ENCODE measurements around the gene CSNK2A2.
A peak's percentile ranks its signal among the peaks of the same experiment; 100 is the strongest.

Gene CSNK2A2

GRCh38 chr16:58198022-58198683 lies at the start of gene CSNK2A2:
Gene CSNK2A2 (minus strand): TSS chr16:58198106. CDS start chr16:58197736, 370 bp downstream.
- DNase-seq (ENCODE audit: extremely low read depth in 1 of 2, low read depth in 1 of 2), result peak; percentile 43 to 53

DNA sequence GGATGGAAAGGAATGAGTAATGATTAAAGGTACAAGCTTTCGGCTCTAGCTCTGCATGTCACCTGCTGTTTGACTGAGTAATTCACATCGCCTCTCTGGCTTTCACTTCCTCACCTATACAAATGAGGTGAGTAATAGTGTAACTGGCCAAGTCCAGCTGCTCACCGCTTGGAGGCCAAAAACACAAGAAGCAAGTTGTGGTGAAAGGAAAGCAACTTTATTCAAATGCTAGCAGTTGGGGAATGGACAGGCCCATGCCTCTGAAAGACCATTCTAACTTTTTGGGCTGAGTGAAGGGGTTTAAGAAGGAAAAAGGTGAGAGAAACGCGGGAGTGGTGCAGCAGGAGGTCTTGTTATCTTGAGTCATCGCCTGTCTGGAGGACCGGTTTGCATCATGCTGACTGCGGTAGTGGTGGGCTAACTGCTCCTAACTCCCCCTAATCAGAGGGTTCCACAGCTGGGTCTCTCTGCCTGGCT lies 45.7 kb upstream of the CSNK2A2 start:
- no peak for DNase-seq (ENCODE audit: extremely low read depth in 1 of 2, low read depth in 1 of 2)

- DNase-seq (ENCODE audit: extremely low read depth in 1 of 2, low read depth in 1 of 2), result no peak
Observed at GRCh38 chr16:58236831-58237230, 38.9 kb upstream of the CSNK2A2 start.

- DNase-seq (ENCODE audit: extremely low read depth in 1 of 2, low read depth in 1 of 2), result peak; percentile 22 to 55
Observed at GRCh38 chr16:58236231-58236690, 38.4 kb upstream of the CSNK2A2 start.

- DNase-seq (ENCODE audit: extremely low read depth in 1 of 2, low read depth in 1 of 2), result no peak
Observed at GRCh38 chr16:58235663-58236062, 37.8 kb upstream of the CSNK2A2 start.

GRCh38 chr16:58234831-58235595 lies 37.1 kb upstream of the CSNK2A2 start:
- no peak for DNase-seq (ENCODE audit: extremely low read depth in 1 of 2, low read depth in 1 of 2)

DNA sequence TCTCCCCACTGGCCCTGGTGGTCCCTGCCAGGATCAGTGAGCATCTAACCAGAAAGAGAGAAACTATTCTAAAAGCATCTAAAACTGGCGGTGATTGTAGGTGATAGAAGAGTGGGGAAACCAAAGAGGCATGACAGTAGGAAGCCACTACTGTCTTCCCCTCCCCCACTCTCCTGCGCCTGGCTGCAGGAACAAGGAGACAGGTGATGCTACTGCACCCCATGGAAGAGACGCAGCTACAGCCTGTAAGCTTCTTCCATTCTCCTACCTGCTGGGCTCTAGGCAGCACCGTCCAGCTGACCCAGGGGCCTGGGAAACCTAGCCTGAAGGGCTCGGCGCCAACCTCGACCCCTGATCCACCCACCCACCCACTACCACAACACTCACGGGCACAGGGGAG lies 32.4 kb upstream of the CSNK2A2 start:
- no peak for DNase-seq (ENCODE audit: extremely low read depth in 1 of 2, low read depth in 1 of 2)

DNA sequence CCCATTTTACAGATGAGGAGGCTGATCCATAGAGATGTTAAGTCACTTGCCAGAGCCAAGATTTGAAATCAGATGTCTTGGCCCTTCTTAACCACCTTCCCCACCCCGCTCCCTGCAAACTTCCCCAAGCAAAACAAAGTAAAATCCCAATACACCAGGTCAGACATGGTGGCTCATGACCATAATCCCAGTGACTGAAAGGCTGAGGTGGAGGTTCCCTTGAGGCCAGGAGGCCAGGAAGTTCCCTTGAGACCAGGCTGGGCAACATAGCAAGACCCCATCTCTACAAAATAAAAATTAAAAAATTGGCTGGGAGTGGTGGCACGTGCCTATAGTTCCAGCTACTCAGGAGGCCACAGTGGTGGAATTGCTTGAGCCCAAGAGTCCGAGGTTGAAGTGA lies 28.9 kb upstream of the CSNK2A2 start:
- DNase-seq (ENCODE audit: extremely low read depth in 1 of 2, low read depth in 1 of 2), result no peak

DNA sequence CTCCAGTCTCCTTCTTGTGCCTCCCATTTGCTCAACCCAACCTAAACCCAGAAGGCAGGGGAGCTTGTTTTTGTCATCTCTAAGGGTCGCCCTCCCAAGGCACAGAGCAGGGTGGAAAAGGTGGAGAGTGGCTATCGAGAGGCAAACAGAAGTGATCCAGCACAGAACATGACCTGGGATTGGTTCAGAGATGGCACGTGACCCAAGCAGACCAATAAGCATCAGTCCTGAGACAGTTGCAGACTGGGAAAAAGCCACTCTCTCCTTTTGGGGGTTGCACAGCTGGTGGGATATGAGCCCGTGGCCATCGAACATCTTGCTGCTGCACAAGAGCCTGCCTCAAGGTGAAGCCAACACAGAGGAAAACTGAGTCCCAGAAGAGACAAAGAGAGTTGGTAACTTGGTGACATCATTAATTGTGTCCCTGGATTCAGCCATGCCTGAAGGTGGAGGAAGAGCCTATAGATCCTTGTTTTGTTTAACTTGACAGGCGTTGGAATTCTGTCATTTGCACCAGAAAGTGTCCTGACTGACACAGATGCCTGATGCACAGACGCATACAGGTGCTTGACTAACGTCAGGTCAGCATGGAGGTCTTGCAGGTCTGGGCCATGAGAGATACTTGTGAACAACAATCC lies 28.2 kb upstream of the CSNK2A2 start:
- DNase-seq (ENCODE audit: extremely low read depth in 1 of 2, low read depth in 1 of 2), result no peak

- DNase-seq (ENCODE audit: extremely low read depth in 1 of 2, low read depth in 1 of 2), result no peak
Observed at GRCh38 chr16:58222532-58223316, 24.8 kb upstream of the CSNK2A2 start.

- DNase-seq (ENCODE audit: extremely low read depth in 1 of 2, low read depth in 1 of 2), result no peak
Observed at GRCh38 chr16:58219432-58219831, 21.5 kb upstream of the CSNK2A2 start.

DNA sequence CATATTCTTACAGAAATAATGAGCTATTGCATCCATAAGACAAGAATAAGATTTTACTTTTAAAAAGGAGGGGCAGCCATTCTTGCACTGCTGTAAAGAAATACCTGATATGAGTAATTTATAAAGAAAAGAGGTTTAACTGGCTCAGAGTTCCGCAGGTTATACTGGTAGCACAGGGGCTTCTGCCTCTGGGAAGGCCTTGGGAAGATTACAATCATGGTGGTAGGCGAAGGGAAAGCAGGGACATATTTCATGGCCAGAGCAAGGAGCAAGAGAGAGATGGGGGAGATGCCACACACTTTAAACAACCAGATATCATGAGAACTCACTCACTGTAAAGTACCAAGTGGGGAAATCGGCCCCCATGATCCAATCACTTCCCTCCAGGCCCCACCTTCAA lies 20.9 kb upstream of the CSNK2A2 start:
- DNase-seq (ENCODE audit: extremely low read depth in 1 of 2, low read depth in 1 of 2), result no peak

- DNase-seq (ENCODE audit: extremely low read depth in 1 of 2, low read depth in 1 of 2), result no peak
Observed at GRCh38 chr16:58217311-58217925, 19.5 kb upstream of the CSNK2A2 start.

DNA sequence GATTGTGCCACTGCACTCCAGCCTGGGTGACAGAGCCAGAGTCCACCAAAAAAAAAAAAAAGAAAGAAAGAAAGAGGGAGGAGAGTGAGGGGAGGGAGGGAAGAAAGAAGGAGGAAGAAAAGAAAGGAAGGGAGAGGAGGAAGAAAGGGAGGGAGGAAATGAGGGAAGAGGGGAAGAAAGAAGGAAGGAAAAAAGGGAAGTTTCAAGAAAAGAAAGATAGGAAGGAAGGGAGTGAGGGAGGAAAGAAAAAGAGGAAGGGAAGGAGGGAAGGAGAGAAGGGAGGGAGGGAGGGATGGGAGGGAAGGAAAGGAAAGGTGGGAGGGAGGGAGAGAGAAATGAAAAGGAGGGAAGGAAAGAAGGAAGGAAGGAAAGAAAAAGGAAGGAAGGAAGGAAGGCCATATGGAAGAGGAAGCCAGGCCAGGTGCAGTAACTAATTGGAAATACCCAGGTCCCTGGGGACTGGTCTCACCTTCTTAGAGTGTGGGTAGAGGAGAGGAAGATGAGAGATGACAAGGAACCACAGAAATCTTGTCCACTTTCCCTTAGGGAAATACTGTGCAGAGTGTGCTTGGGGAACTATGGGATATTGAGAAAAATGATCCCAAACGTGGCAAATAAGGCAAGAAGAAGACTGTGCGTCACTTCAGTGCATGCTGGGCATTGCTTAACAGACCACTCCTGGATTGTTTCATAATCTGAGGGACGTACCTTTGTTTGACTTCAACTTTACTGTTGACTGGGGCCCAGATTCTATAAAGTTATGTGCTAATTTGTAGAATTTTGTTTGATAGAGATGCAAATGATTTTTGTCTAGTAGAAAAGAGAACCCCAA lies 15.1 kb upstream of the CSNK2A2 start:
- no peak for DNase-seq (ENCODE audit: extremely low read depth in 1 of 2, low read depth in 1 of 2)

- no peak for DNase-seq (ENCODE audit: extremely low read depth in 1 of 2, low read depth in 1 of 2)
Observed at GRCh38 chr16:58211846-58212245, 13.9 kb upstream of the CSNK2A2 start.

DNA sequence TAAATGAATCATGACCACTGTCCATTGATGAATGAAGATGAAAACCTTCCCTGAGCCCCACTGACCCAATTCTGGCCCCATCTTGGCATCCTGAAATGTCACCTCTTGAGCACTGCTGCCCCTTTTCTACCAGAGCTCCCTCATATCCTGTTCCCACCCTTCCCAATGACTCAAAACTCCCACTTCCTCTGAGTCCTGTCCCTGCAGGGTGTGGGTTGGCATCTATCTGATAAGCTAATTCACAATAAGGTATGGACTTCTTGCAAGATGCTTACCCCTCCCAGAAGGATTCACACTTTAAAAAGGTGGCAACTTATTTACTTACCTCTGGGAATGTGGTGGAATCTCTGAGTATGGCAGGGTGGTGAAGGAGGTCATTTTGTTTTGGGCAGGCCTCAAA lies 13.3 kb upstream of the CSNK2A2 start:
- DNase-seq (ENCODE audit: extremely low read depth in 1 of 2, low read depth in 1 of 2), result no peak

DNA sequence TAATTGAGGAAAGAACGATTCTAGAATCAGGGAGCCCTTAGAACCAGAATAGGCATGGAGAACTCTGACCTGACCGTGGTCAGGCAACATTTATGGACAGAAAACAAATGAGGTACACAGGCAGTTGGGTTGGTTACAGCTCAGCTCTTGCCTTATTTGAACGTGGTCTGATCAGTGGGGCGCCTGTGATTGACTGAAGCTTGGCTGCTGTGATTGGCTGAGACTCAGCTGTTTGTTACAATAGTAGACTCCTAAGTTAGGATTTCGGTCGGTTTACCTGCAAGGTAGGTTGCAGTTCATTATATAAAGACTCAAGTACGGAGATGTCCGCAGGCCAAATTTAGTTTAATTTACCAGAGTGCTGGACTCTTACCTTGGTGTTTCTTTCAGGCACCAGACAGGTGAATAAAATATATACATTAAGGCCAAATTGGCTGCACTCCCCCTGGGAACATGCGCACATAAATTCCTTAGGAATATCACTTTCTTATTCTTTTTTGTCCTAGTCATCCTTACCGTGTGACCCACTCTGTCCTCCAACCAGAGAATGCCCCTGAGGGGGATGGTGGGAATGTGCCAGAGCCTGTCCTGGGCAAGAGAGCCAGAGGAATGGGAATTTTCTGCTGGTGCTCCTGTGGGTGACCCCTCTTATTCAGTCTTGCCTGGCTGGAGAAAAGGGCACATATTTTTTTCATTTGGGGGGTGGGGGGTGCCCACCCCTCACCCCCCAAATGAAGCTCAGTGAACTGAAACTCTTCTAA lies 7.5 kb upstream of the CSNK2A2 start:
- no peak for DNase-seq (ENCODE audit: extremely low read depth in 1 of 2, low read depth in 1 of 2)

GRCh38 chr16:58201163-58201562 lies 3.3 kb upstream of the CSNK2A2 start:
- DNase-seq (ENCODE audit: extremely low read depth in 1 of 2, low read depth in 1 of 2), result no peak

Measured in stimulated activated CD8-positive, alpha-beta memory T cell treated with anti-CD3 and anti-CD28 coated beads, Interleukin-7, amount 100 ng/mL, for 48 hours (primary cell).